IPS-NIHi11 (cell line): ENCODE measurements around the gene LPCAT1.

Experiments used
- DNase-seq: peaks from one replicate; pipeline ENCODE4 v3.0.0; 2012; ENCODE audit warnings: mixed read lengths, low spot score

Gene LPCAT1

GRCh38 chr5:1497795-1498622, 25.8 kb downstream of the LPCAT1 start:
- no peak for DNase-seq

DNA sequence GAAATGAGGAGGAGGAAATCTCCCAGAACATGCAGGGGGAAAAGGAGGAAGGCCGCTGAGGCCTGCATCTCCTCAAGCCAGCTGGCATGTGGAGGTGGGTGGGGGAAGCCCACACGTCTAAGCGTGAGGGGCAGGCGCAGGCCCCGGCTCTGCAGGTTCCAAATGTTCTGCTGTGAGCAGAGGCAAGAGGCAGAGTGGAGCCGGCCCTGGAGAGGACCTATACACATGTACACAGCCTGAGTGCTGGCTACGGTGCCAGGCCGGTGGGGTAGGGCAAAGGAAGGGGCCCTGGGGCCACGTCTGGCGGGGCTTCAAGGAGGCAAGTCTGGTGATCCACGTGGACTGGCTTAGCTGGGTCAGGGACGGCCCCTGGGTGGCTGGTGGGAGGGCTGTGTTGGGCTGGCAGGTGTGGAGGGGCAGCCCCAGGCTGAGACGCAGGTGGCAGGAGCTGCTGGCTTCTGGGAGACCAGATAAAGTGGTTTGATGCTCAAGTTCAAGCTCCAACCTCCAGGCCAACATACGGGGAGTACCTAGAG, 26.4 kb downstream of the LPCAT1 start:
- DNase-seq: no peak

GRCh38 chr5:1495525-1495897, 28.2 kb downstream of the LPCAT1 start:
- no peak for DNase-seq

DNA sequence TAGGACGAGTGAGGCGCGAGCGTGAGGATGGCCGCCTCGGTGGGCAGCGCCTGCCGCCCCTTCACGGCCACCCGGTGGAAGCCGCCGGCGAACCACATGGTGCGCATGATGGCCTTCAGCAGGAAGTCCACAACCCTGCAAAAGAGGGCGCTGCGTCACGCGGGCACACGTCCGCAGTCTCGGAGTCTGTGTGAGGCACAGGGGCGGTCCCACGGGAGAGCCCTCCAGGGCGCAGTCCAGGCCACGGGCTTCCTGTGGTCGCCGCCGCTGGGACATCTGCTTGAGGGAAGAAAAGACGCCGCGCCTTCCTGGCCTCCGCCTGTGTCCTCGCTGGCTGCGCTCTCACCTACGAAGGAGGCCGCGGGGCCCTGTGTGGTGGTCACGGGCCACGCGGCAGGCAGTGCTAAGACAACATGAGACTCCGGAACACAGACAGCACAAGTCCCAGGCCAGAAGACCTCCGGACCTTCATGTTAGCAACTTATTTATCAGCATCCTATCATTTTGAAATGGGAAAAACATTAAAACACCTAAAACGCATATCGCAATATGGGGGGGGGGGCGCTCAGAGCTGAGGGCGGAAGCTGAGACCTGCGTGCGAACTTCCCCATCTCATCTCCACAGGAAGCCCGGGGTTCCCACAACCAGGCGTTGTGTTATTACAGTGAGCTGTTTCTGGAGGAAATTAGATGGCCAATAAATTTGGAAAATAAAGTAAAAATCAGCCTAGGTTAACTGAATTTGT, 28.8 kb downstream of the LPCAT1 start:
- DNase-seq: no peak

DNA sequence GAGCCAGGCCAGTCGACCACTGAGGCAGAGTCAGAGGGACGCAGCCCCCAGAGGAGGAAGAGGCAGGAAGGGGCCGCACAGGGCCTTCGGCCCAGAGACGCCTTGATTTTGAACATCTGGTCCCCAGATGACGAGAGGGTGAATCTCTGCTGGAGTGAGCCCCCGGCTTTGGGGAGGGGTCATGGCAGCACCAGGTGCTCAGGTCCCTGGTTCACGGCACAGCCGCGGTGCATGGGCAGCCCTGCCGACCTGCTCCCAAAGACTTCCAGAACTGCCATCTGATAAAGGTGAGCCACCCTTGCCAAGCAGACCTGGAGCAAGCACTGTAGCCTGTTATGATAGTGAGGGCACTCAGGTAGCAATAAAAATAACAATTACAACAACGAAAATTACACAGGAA, 29.8 kb downstream of the LPCAT1 start:
- DNase-seq: no peak

- no peak for DNase-seq
Observed at GRCh38 chr5:1493413-1493812, 30.3 kb downstream of the LPCAT1 start.

DNA sequence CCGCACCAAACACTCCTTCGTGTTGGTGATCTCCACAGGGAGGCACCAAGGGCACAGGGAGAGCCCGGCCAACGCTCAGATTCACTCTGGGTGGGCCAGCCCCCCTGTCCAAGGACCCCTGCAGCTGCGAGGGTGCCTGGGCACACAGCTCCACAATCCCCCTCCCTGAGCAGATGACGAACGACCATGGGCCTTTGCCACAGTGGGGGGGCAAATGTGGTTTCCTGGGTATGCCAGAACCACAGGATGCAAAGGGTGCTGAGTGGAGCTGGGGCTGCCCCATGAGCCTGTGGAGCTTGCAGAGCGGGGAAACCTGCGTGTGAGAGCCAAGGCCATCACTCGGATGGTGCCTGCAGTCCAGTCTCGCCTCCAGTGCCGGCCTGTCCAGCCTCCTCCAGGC, 31.0 kb downstream of the LPCAT1 start:
- DNase-seq: no peak

- DNase-seq: no peak
Observed at GRCh38 chr5:1490376-1490775, 33.4 kb downstream of the LPCAT1 start.

DNA sequence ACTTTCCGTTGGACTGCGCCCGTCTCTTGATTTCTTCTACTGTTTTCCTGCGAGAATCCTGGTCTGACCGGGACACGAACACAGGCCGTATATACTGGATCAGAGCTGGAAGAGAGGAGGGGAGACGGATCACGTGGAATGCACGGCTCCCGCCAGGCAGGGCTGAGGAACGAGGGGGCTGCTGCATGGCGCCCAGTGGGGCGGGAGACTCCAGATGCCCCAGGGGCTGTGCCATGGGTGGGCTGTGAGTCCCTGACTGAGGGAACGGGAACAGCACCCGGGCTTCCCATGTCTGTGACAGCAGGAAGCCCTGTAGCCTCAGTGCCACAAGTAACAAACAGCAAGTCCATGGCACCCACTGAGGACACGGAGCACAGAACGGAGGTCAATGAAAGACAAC, 34.0 kb downstream of the LPCAT1 start:
- no peak for DNase-seq

DNA sequence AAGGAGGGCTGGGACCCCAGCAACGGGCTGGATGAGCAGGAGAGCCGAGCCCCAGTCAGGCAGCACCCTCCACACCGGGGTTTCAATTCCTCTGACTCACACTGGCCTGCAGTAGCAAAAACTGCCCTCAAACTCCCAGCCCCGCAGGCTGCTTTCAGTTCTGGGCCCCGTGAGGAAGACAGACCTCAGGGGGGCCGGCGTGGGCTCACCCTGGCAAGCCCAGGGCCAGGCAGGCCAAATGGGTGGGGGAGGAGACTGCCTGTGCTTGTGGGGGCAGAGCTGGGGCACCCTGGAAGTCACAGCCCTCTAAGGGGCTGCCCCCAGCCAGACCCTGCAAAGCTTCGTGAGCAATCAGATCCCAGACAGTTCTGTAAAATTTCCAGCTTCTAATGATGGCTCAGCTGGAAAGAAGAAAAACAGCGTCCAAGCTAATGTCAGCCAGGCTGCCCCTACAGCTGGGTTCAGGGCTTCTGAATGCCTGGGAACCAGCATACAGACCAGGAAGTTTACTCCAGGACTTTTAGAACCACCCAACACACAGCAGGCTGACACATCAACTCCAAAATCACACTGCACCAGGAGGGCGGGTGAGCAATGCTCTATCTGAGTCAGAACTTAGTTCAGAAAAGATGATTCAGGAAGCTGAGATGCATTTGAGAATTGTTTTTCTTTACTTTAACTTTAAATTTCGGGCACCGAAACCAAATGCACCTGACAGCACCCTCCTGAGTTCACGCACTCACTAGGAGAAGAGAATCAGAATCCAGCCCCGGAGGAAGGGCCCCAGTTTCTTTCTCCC, 34.7 kb downstream of the LPCAT1 start:
- no peak for DNase-seq

DNA sequence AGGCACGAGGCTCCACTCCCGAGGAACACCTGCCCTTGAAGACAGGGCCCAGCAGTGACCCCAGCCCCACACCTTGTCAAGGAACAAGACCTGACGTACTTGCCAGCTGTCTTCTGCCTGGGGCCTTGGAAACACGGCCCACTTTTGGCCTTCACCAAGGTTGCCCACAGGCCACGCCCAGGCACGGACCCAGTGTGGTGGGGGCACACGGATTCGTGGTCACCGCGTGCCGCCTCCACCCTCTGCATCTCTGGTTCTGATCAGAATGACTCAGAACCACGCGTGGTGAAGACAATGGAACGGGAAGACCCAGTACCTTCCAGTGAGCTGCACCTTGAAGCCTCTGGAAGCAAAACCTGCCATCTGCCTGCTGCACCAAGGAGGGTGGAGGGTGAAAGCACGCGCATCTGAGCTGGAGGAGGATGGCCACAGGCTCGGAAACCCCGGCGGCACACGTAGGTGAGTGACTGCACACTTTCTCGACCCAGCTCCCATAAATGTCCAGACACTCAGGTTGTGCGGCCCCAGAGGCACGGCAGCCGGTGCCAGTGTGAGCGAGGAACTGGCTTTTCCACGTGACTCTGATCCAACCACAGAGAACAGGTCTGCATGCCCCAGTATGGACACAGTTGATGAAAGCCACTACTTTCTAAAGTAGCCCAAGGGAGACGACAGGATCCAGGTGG, 36.5 kb downstream of the LPCAT1 start:
- no peak for DNase-seq

- DNase-seq: no peak
Observed at GRCh38 chr5:1486271-1486670, 37.5 kb downstream of the LPCAT1 start.

GRCh38 chr5:1485579-1486118, 38.1 kb downstream of the LPCAT1 start:
- DNase-seq: no peak

DNA sequence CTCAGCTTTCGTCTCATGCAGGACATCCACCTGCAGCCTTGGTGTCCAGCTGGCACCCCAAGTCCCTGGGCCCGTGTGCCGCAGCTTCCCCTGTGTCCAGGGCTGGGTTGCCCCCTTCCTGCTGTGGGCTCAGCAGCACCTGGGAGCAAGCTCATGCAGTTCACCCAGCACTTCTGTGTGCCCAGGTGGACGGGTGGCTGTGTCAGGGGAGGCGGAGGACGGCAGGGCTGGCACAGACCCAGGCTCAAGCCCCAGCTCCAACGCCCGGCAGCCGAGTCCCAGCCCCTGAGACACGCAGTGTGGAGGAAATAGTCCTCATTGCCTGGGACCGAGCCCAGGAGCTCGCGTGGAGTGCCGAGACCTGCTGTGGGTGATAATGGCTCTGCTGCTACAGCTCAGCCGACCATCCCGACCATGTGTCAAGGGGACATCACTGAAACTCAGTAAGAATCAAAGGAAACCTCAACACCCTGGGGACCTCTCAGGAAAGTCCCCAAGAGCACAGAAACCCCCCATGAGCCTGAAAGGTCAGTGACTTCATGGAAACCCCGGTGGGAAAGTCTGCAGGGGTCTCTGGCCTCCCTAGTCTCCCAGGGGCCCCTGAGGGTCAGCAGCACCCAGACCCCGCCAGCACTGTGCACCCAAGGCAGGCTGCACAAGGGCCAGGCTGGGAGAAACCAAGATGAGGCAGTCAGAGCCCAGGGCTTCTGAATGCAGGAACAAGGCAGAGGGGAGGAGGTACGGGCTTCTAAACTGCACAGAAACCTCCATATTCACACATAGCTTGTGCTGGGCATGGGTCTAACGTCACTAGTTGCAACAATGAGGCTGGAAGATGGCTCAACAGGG, 38.8 kb downstream of the LPCAT1 start:
- no peak for DNase-seq

DNA sequence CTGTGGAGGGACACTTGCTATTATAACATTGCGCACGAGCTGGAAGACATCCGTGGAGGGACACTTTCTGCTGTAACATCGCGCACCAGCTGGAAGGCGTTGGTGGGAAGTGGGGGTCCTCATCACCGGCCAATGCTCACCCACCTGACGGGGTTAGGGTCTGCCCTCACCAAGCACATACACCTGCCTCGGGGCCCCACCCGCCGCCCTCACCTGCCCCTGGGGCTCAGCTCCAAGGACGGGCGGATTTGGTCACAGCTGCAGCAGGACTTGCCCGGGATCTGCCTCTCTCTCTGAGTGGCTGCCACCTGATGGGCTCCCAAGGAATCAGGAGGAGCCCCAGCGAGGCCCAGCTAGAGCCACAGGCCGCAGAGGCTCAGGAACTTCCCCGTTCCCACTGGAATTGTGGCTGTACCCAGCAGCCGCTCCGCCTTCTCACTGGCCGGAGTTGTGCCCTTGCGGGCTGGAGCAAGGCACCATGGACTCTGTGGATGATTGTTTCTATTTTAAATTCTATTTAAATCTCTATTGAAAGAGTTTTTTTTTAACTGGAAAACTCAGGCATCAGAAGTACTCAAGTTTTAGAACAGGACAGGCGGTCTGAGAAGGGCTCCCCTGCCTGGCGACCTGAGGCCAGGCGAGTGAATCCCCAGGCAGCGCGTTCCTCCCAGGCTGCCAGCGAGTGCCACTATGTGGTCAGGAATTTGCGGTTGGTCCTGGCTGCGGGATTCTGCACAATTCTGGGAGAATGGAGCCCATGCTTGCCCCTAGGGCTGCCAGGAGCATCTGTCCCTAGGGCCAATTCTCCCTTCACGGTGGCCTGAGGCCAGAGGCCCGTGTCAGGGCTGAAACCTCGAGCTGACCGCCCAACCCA, 39.7 kb downstream of the LPCAT1 start:
- no peak for DNase-seq

GRCh38 chr5:1483064-1483463, 40.7 kb downstream of the LPCAT1 start:
- DNase-seq: no peak

DNA sequence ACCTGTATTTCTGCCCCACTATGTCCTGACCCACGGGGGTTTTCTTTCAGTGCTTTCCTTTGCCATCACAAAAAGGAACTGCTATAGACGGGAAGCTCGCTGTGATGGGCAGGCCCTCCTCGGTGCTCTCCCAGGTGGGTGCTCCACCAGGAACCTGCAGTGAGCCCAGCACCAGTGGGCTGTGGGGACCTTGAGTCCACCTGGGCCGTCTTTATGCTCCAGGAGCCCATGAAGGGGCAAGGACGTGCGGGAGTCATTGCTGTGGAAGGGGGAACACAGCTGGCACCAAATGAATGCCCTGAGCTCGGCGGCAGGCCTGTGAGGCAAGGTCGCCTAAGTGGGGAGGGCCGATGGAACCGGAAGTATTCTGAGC, 41.8 kb downstream of the LPCAT1 start:
- no peak for DNase-seq

DNA sequence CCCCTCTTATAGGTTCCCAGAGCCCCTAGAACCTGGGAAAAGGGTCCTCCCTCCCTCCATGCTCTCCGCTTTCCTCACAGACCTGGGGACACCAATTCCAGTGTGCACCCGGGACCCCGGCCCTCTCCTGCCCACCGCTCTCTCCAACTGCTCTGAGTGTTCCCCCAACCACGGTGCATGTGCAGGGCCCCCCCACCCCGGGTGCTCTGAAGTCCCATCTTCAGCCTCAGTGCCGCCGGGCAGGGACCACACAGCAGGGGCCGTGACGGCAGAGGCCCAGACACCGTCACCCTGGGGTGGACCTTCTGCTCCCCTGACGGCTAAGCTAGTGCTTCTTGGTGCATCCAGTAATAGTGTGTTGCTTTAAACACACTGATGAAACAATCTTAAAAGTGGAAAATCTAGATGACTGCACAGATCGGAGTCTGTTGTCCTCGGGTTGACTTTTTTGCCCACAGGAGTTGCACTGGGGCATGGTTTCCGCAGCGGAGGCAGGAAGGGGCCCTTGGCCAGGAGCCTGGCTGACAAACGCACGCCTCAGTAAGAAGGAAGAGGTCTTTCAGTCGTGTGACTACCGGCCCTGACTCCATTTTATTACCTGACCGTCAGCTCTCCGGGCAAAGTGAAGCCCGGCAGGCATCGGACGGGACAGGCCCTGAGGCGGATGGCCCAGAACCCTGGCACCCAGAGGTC, 42.3 kb downstream of the LPCAT1 start:
- no peak for DNase-seq

- DNase-seq: no peak
Observed at GRCh38 chr5:1480806-1481205, 43.0 kb downstream of the LPCAT1 start.
